Skin of body (tissue), 2 donors: Measurements from ENCODE around the gene ZFP82. TPM values are rescaled to one million over a fixed set of nuclear protein-coding genes. Genes with fewer than 3 reads are reported as not detected.

Experiments used
- DNase-seq: peaks from one replicate; lab custom pipeline; 2025; lab: John Stamatoyannopoulos, UW
- total RNA-seq: library from RNA; depleted of rRNA; stranded (reverse); fragments of >200 nt; gene quantifications from one replicate; pipeline ENCODE4 v1.2.3, GENCODE V29; 2014

Gene ZFP82
- total RNA-seq, 1 donor from 2014 or later = 8.8 TPM

GRCh38 chr19:36373638-36374156 is 44.7 kb downstream of the ZFP82 start:
- DNase-seq = no peak

GRCh38 chr19:36371886-36372285 is 46.6 kb downstream of the ZFP82 start:
- DNase-seq = no peak

- DNase-seq = no peak
These were observed 54.6 kb downstream of the ZFP82 start for GRCh38 chr19:36363845-36364244.

Other genes with a start within 250 kb of the ZFP82 start
- 8.2 TPM for gene ZNF565, start 204.0 kb downstream of the ZFP82 start, total RNA-seq
- 89.4 TPM for gene ZNF146, start 203.5 kb downstream of the ZFP82 start, total RNA-seq
- gene ZFP14, start 39.4 kb downstream of the ZFP82 start, total RNA-seq = 11.7 TPM
- gene ZNF566, start 70.9 kb upstream of the ZFP82 start, total RNA-seq = 13.7 TPM
- 32.6 TPM for gene ZNF260, start 109.6 kb upstream of the ZFP82 start, total RNA-seq
- gene ZNF529, start 154.6 kb upstream of the ZFP82 start, total RNA-seq = 18.3 TPM
- 9.3 TPM for gene ZNF382, start 186.7 kb upstream of the ZFP82 start, total RNA-seq
- 13.1 TPM for gene ZNF461, start 248.2 kb upstream of the ZFP82 start, total RNA-seq